IMR-90 (cell line): ENCODE data around the gene PACSIN3.

Experiments
- BHLHE40 ChIP-seq: fragments of 150-350 bp; IDR thresholded peaks from 2 replicates; pipeline ENCODE4 v1.6.1; 2016; ENCODE audit warnings: mild to moderate bottlenecking, low read depth, low read length
- CHD1 ChIP-seq: IDR thresholded peaks from 2 replicates; pipeline ENCODE4 v1.6.1; 2012; ENCODE audit warnings: low read depth, low read length, improper control_type of control experiment
- MXI1 ChIP-seq: IDR thresholded peaks from 2 replicates; pipeline ENCODE4 v1.6.1; 2012; ENCODE audit warnings: low read depth, mild to moderate bottlenecking, low read length, moderate library complexity, borderline replicate concordance
- POLR2A ChIP-seq: IDR thresholded peaks from 2 replicates; pipeline ENCODE4 v1.6.1; 2012; ENCODE audit warnings: mild to moderate bottlenecking, low read depth, low read length
- RAD21 ChIP-seq: IDR thresholded peaks from 2 replicates; pipeline ENCODE4 v1.6.1; 2012; ENCODE audit warnings: low read length, improper control_type of control experiment
- SMC3 ChIP-seq: fragments of 150-350 bp; IDR thresholded peaks from 2 replicates; pipeline ENCODE4 v1.6.1; 2016; ENCODE audit warnings: low read depth, mild to moderate bottlenecking, antibody characterized with exemption, low read length, moderate library complexity
- TF ChIP-seq, protein P1 (sequence below): conservative IDR thresholded peaks from 2 replicates; pipeline ENCODE4 v1.5.1; 2012; ENCODE audit warnings: mild to moderate bottlenecking, low read depth, low read length, improper control_type of control experiment
- TF ChIP-seq, protein P2 (sequence below): fragments of 150-350 bp; IDR thresholded peaks from 2 replicates; pipeline ENCODE4 v1.6.1; 2017; ENCODE audit warnings: mild to moderate bottlenecking, antibody characterized with exemption, low read length, low read depth

DNA sequence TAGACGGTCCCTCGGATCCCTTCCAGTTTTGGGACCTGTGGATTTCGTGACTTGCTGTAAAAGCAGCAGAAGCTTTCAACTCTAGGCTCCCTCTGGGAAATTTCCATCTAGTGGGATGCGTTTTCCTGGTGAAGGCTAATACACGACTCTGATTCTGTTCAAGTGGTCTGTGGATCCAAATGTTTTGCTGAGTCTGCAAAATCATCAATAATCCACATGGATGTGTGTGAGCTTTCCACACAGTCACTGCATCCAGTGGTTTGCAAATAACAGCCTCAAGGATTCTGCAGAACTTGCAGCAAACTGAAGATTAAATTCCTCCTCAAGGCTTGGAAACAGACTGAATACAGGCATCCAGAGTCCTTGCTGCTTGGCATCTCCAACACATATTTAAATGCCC lies 16.3 kb upstream of the PACSIN3 start:
- TF ChIP-seq, protein P1, sequence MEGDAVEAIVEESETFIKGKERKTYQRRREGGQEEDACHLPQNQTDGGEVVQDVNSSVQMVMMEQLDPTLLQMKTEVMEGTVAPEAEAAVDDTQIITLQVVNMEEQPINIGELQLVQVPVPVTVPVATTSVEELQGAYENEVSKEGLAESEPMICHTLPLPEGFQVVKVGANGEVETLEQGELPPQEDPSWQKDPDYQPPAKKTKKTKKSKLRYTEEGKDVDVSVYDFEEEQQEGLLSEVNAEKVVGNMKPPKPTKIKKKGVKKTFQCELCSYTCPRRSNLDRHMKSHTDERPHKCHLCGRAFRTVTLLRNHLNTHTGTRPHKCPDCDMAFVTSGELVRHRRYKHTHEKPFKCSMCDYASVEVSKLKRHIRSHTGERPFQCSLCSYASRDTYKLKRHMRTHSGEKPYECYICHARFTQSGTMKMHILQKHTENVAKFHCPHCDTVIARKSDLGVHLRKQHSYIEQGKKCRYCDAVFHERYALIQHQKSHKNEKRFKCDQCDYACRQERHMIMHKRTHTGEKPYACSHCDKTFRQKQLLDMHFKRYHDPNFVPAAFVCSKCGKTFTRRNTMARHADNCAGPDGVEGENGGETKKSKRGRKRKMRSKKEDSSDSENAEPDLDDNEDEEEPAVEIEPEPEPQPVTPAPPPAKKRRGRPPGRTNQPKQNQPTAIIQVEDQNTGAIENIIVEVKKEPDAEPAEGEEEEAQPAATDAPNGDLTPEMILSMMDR = no peak
- TF ChIP-seq POLR2A (no peak), SMC3 (no peak), RAD21 (no peak), BHLHE40 (no peak), CHD1 (no peak), MXI1 (no peak)
- TF ChIP-seq, protein P2, sequence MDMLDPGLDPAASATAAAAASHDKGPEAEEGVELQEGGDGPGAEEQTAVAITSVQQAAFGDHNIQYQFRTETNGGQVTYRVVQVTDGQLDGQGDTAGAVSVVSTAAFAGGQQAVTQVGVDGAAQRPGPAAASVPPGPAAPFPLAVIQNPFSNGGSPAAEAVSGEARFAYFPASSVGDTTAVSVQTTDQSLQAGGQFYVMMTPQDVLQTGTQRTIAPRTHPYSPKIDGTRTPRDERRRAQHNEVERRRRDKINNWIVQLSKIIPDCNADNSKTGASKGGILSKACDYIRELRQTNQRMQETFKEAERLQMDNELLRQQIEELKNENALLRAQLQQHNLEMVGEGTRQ = no peak
